ENCODE data around the gene GIPC2. TPM values are rescaled to one million over a fixed set of nuclear protein-coding genes. Genes with fewer than 3 reads are reported as not detected.
A peak's percentile ranks its signal among the peaks of the same experiment; 100 is the strongest.
"Not testable (repeated sequence)": the region's sequence is repeated elsewhere in the genome, so short reads cannot be mapped to it uniquely, and the experiment has no call there.

Gene GIPC2
- total and polyA plus RNA-seq, 10 of the 15 experiments (the other 5 are each of a cell fraction or from before 2014, with no cell fraction given) = 0.03 to 0.23 (median 0.06) TPM; not detected in 2

DNA sequence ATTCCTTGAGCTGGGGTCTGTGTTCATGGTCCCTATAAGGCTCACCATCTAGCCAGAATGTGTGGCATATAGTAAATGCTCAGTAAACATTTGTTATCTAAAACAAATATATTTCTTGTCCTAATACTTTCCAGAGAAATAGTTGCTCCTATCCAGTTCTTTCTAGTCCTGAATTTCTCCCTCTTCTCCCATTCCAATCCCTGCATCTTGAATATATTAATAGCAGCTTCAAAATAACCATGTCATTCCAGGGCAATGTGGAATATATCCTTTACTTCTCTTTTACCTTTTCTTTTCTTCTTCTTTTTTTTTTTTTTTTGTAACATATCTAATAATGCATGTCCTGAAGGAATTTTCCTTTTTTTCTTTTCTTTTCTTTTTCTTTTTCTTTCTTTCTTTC, 30.6 kb upstream of the GIPC2 start (continued):
- TF ChIP-seq, protein P1, sequence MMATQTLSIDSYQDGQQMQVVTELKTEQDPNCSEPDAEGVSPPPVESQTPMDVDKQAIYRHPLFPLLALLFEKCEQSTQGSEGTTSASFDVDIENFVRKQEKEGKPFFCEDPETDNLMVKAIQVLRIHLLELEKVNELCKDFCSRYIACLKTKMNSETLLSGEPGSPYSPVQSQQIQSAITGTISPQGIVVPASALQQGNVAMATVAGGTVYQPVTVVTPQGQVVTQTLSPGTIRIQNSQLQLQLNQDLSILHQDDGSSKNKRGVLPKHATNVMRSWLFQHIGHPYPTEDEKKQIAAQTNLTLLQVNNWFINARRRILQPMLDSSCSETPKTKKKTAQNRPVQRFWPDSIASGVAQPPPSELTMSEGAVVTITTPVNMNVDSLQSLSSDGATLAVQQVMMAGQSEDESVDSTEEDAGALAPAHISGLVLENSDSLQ (IDR thresholded peaks at IDR 0.05) = no peak
- TF ChIP-seq CHD2 (IDR thresholded peaks at IDR 0.05; ENCODE audit: borderline replicate concordance, low read depth, low read length) = no peak
- no peak for TF ChIP-seq STAT3 (IDR thresholded peaks at IDR 0.05; ENCODE audit: low read depth, low read length)
- TF ChIP-seq BACH1 (IDR thresholded peaks at IDR 0.05; ENCODE audit: borderline replicate concordance) = no peak

DNA sequence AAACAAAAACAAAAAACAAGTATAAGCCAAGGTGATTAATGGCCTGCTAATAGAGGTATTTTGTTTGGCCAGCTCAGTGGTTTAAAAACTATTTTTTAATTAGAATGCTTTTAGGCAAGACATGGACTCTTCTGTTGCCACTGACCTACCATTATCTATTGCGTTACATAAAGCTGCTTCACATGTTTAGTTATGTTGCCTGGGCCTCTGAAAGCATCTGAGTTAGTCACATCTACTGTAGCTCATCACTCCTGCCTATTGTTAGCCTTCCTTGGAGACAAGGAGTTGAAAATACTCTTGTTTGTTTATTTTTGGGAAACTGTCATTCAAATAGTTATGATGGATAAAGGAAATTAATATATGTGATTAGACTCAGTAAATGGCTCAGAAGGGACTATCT, 26.7 kb upstream of the GIPC2 start:
- Histone ChIP-seq H3K4me2 (ENCODE audit: control insufficient read depth, insufficient read depth) (no peak overlapping the region), H3K79me2 (ENCODE audit: control insufficient read depth, insufficient read depth, low read length) (no peaks in the 10 kb centered on the region), H3K9ac (ENCODE audit: control insufficient read depth, insufficient read depth, low read length) (no peak overlapping the region), H3K27me3 (replicated peaks in 1 of 2; ENCODE audit: control insufficient read depth in 2 of 2, insufficient read depth in 2 of 2, low read length in 1 of 2) (no peaks in the 10 kb centered on the region), H2AFZ (ENCODE audit: control insufficient read depth, low read depth, low read length) (no peak overlapping the region), H3K4me3 (no peak overlapping the region), H3K36me3 (ENCODE audit: control insufficient read depth in 2 of 2, insufficient read depth in 2 of 2, low read length in 1 of 2) (peaks cover 0 to 5% of the 10 kb centered on the region in 2 experiments; a peak in 1 of 4 replicates), H3K27ac (ENCODE audit: control insufficient read depth, insufficient read depth) (no peak overlapping the region), H3K4me1 (ENCODE audit: control insufficient read depth, insufficient read depth, low read length) (no peaks in the 10 kb centered on the region), H3K9me3 (replicated peaks; ENCODE audit: control insufficient read depth, insufficient read depth, low read length) (no peaks in the 10 kb centered on the region; the same call in 2 of the 3 replicates), H4K20me1 (ENCODE audit: control insufficient read depth, insufficient read depth) (no peaks in the 10 kb centered on the region)
- in situ Hi-C loops (cut with MboI) (no loop called here), intact Hi-C loops (cut with micrococcal nuclease; ENCODE audit: unreplicated experiment) (no loop called here)
- POLR2A ChIA-PET = interaction anchor here (0.7 to 1.4 kb wide), 5 partner anchors 9 to 279 kb away, joined by 3 to 6 read pairs (median 3); partner anchors contain the start of gene DNAJB4
- DNase-seq (ENCODE audit: low read depth, low spot score) (no peak), FAIRE-seq (no peak), ATAC-seq (peak; percentile 22; the same call in 2 of the 3 replicates)
- RAD21 ChIA-PET (ENCODE audit: unreplicated experiment) = no interaction called here
- CTCF ChIA-PET = interaction anchor here (0.8 to 1.5 kb wide), 3 partner anchors 24 to 127 kb away, joined by 3 to 4 read pairs (median 4); no protein-coding TSS in a partner anchor
- TF ChIP-seq NRF1 (conservative IDR thresholded peaks at IDR 0.05; ENCODE audit: low read depth, low read length) (no peak), NFYB (IDR thresholded peaks at IDR 0.05; ENCODE audit: insufficient read depth, low read depth, low read length) (no peak), NFYA (IDR thresholded peaks at IDR 0.05; ENCODE audit: borderline replicate concordance, low read depth, low read length) (no peak), POU2F2 (IDR thresholded peaks at IDR 0.05; ENCODE audit: borderline replicate concordance, low read depth, low read length) (no peak), ZNF207 (IDR thresholded peaks at IDR 0.05; ENCODE audit: borderline replicate concordance) (no peak), MLLT1 (IDR thresholded peaks at IDR 0.05) (no peak), KDM1A (IDR thresholded peaks at IDR 0.05; ENCODE audit: borderline replicate concordance) (no peak)
- TF ChIP-seq, protein P2, sequence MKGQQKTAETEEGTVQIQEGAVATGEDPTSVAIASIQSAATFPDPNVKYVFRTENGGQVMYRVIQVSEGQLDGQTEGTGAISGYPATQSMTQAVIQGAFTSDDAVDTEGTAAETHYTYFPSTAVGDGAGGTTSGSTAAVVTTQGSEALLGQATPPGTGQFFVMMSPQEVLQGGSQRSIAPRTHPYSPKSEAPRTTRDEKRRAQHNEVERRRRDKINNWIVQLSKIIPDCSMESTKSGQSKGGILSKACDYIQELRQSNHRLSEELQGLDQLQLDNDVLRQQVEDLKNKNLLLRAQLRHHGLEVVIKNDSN (IDR thresholded peaks at IDR 0.05; ENCODE audit: borderline replicate concordance, extremely low read length, insufficient read depth, low read depth, low read length) = no peak
- SMC1A ChIA-PET (ENCODE audit: uncharacterized antibody, unreplicated experiment) = interaction anchor here (0.8 to 2.0 kb wide), 5 partner anchors 9 to 33 kb away, joined by 3 to 8 read pairs (median 4); partner anchors contain the start of gene DNAJB4
- BruUV-seq (replicated peaks) = no TSS peak
- WGBS (ENCODE audit: insufficient coverage, insufficient replicate concordance, low lambda C conversion rate, missing lambda C conversion rate) = 91% methylated on average over 1 of the region's 1 CpG

- ATAC-seq; H4K20me1 ChIP-seq (ENCODE audit: control insufficient read depth, insufficient read depth); H3K36me3 ChIP-seq (ENCODE audit: control insufficient read depth in 2 of 2, insufficient read depth in 2 of 2, low read length in 1 of 2); in situ Hi-C loops (cut with MboI); H3K4me1 ChIP-seq (ENCODE audit: control insufficient read depth, insufficient read depth, low read length); H2AFZ ChIP-seq (ENCODE audit: control insufficient read depth, low read depth, low read length); DNase-seq (ENCODE audit: low read depth, low spot score); H3K9ac ChIP-seq (ENCODE audit: control insufficient read depth, insufficient read depth, low read length); CTCF ChIA-PET; POLR2A ChIA-PET; H3K4me3 ChIP-seq; H3K27me3 ChIP-seq (replicated peaks in 1 of 2; ENCODE audit: control insufficient read depth in 2 of 2, insufficient read depth in 2 of 2, low read length in 1 of 2); H3K79me2 ChIP-seq (ENCODE audit: control insufficient read depth, insufficient read depth, low read length); H3K27ac ChIP-seq (ENCODE audit: control insufficient read depth, insufficient read depth); FAIRE-seq; SMC1A ChIA-PET (ENCODE audit: uncharacterized antibody, unreplicated experiment); RAD21 ChIA-PET (ENCODE audit: unreplicated experiment); H3K9me3 ChIP-seq (replicated peaks; ENCODE audit: control insufficient read depth, insufficient read depth, low read length); H3K4me2 ChIP-seq (ENCODE audit: control insufficient read depth, insufficient read depth); BruUV-seq (replicated peaks): not testable (repeated sequence)
- WGBS (ENCODE audit: insufficient coverage, insufficient replicate concordance, low lambda C conversion rate, missing lambda C conversion rate) = 50% methylated on average over 4 of the region's 4 CpGs
- intact Hi-C loops (cut with micrococcal nuclease; ENCODE audit: unreplicated experiment) = loop anchor here (5.0 kb wide), 1 partner anchor 36 kb away; no protein-coding TSS in a partner anchor
These were observed 24.6 kb upstream of the GIPC2 start for GRCh38 chr1:78021134-78021533.

All from GM12878 (cell line).